Activated CD8-positive, alpha-beta memory T cell treated with anti-CD3 and anti-CD28 coated beads for 1 hour (primary cell): ENCODE measurements around the gene CAV1.

ENCODE experiments used
- DNase-seq, 2 donors: peaks; one replicate each; pipeline ENCODE4 v3.0.0-alpha.2; 2020; ENCODE audit warnings: low read depth in 1 of 2; ENCODE audit errors: extremely low read depth in 1 of 2

CAV1 gene

GRCh38 chr7:116598861-116599260 is 74.0 kb downstream of the CAV1 start:
- no peak for DNase-seq

DNA sequence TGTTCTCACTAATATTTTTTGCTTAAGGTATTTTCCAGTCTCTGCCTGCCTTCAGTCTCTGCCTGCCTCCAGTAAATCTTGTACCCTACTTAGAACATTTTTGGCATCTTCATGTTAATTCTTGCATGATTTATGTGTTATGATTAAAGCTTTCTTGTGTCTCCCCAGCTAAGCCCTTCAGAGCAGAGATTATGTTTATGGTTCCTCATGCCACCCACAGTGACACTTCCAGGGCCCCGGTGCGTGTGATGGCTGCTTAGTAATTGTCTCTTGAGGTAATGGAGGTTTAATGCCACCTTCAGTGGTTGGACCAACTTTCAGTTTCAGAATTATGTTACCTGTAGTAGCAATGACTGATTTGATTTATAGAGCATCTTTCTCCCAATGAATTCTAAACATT is 76.6 kb downstream of the CAV1 start:
- DNase-seq: no peak

DNA sequence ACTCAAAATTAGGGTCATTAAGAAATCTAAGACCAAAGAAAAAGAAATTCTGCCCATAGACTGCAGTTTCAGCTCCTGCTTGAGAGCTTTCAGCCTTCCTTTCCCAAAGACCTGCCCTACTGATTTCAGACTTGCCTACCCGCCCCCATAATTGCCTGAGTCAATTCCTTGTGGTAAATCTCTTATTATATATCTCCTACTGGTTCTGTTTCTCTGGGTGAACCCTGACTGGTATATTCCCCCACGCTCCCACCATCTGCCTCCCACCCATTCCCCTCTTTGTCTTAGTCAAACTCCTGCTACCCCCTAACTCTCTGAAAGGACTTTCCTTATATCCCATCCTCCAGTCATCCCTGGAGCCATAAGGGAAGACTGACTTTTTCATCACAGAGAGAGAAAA is 82.5 kb downstream of the CAV1 start:
- no peak for DNase-seq

- DNase-seq: no peak
These were observed 85.4 kb downstream of the CAV1 start for GRCh38 chr7:116610210-116610609.

DNA sequence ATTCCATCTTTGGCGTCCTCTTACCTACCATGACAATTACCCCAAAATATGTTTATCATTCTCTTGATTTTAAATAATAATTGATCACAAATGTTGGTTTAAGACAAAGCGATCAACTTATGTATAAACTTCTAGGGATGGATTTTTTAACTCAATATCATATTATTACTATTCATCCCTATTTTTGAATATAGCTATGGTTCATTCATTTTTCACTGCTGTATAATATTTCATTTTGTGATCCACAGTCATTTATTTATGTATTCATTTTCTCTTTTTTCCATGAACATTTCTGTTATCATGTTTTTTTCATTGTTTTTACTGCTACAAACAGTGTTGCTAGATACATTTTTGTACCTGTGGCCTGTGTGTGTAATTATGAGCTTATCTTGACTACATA is 85.9 kb downstream of the CAV1 start:
- DNase-seq: no peak
